ENCODE data around the gene ABO.

The ABO gene

GRCh38 chr9:133294257-133294656, 19.3 kb upstream of the ABO start:
- CTCF ChIA-PET: interaction anchor here (0.5 to 0.9 kb wide), 2 partner anchors 9 to 55 kb away, joined by 3 to 5 read pairs; no protein-coding TSS in a partner anchor
- POLR2A ChIA-PET: no interaction called here
- Histone ChIP-seq H3K27ac (ENCODE audit: extremely low read depth, low read depth, low read length) (no peak overlapping the region), H3K9me3 (ENCODE audit: control insufficient read depth, insufficient read depth, low read depth, low read length) (no peaks in the 10 kb centered on the region), H3K36me3 (ENCODE audit: control insufficient read depth in 2 of 2, insufficient read depth in 1 of 2, low read length in 2 of 2) (no peaks in the 10 kb centered on the region), H3K4me3 (ENCODE audit: low read depth, low read length) (no peak overlapping the region), H3K4me1 (ENCODE audit: control insufficient read depth, insufficient read depth, low read length) (no peaks in the 10 kb centered on the region)
- TF ChIP-seq BCL11A (tag by site-specific recombination; IDR thresholded peaks at IDR 0.05; ENCODE audit: low read depth): no peak
- TF ChIP-seq ZNF169 (tag by site-specific recombination; IDR thresholded peaks at IDR 0.05): no peak
- no peak for TF ChIP-seq ZNF530 (tag by site-specific recombination; IDR thresholded peaks at IDR 0.05; ENCODE audit: low read depth)
- no peak for TF ChIP-seq ELK4 (IDR thresholded peaks at IDR 0.05; ENCODE audit: borderline replicate concordance, low read depth, low read length)
- TF ChIP-seq ZNF394 (tag by site-specific recombination; IDR thresholded peaks at IDR 0.05; ENCODE audit: borderline replicate concordance): no peak

DNA sequence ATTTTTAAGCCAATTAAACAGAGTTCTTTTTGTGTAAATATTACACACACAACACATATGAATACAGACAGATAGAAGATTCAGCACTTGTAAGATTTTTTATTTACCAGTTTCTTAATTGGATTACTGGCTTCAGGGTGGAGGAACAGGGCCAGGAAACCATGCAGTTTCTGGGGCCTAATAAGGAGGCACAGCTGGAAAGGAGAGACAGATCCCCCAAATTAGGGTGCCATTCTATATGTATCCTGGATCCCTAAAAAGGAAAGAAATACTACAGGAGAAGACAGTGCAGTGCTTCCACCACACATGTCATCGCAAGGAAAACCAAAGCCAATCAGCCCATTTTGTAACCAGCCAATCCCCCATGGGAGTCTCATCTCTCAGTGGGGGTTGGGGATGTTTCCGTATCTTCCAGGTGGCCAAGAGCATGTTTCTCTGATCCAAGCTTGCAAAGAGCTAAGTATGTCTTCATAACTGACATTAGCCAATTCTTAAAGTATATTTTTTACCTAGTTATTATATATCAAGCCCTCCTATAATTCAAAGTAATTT, 15.8 kb upstream of the ABO start:
- ChIA-PET POLR2A (no interaction called here), CTCF (interaction anchor here (0.6 kb wide), 1 partner anchor 62 kb away, joined by 3 read pairs; no protein-coding TSS in a partner anchor)

GRCh38 chr9:133286523-133286922, 11.5 kb upstream of the ABO start:
- H3K36me3 ChIP-seq (ENCODE audit: control insufficient read depth in 2 of 2, insufficient read depth in 1 of 2, low read length in 2 of 2): no peaks in the 10 kb centered on the region
- TF ChIP-seq ZNF391 (tag by site-specific recombination; IDR thresholded peaks at IDR 0.05; ENCODE audit: borderline replicate concordance, low read depth): no peak
- TF ChIP-seq, protein P1, sequence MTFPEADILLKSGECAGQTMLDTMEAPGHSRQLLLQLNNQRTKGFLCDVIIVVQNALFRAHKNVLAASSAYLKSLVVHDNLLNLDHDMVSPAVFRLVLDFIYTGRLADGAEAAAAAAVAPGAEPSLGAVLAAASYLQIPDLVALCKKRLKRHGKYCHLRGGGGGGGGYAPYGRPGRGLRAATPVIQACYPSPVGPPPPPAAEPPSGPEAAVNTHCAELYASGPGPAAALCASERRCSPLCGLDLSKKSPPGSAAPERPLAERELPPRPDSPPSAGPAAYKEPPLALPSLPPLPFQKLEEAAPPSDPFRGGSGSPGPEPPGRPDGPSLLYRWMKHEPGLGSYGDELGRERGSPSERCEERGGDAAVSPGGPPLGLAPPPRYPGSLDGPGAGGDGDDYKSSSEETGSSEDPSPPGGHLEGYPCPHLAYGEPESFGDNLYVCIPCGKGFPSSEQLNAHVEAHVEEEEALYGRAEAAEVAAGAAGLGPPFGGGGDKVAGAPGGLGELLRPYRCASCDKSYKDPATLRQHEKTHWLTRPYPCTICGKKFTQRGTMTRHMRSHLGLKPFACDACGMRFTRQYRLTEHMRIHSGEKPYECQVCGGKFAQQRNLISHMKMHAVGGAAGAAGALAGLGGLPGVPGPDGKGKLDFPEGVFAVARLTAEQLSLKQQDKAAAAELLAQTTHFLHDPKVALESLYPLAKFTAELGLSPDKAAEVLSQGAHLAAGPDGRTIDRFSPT (tag by site-specific recombination; IDR thresholded peaks at IDR 0.05): no peak
- no peaks in the 10 kb centered on the region for H3K9me3 ChIP-seq (ENCODE audit: control insufficient read depth, insufficient read depth, low read depth, low read length)
- H3K27ac ChIP-seq (ENCODE audit: extremely low read depth, low read depth, low read length): no peak overlapping the region
- no peaks in the 10 kb centered on the region for H3K4me1 ChIP-seq (ENCODE audit: control insufficient read depth, insufficient read depth, low read length)
- ChIA-PET POLR2A (interaction anchor here (0.6 kb wide), 1 partner anchor 114 kb away, joined by 4 read pairs; no protein-coding TSS in a partner anchor), CTCF (interaction anchor here (0.8 to 1.3 kb wide), 4 partner anchors 43 to 100 kb away, joined by 3 to 7 read pairs (median 4); no protein-coding TSS in a partner anchor)
- no peak overlapping the region for H3K4me3 ChIP-seq (ENCODE audit: low read depth, low read length)

More for the DNA sequence above, 15.8 kb upstream of the ABO start:
- no peak for TF ChIP-seq ZNF660 (tag by site-specific recombination; IDR thresholded peaks at IDR 0.05)
- TF ChIP-seq MZF1 (tag by site-specific recombination; IDR thresholded peaks at IDR 0.05; ENCODE audit: borderline replicate concordance): 0 out of 2 replicates have a peak, but pooled peaks have one; percentile 16
- TF ChIP-seq SETDB1 (IDR thresholded peaks at IDR 0.05; ENCODE audit: insufficient read length, low read length): peak; percentile 98
- Histone ChIP-seq H3K4me3 (ENCODE audit: low read depth, low read length) (no peak overlapping the region), H3K36me3 (ENCODE audit: control insufficient read depth in 2 of 2, insufficient read depth in 1 of 2, low read length in 2 of 2) (no peaks in the 10 kb centered on the region), H3K27ac (ENCODE audit: extremely low read depth, low read depth, low read length) (no peak overlapping the region), H3K9me3 (ENCODE audit: control insufficient read depth, insufficient read depth, low read depth, low read length) (no peaks in the 10 kb centered on the region), H3K4me1 (ENCODE audit: control insufficient read depth, insufficient read depth, low read length) (no peaks in the 10 kb centered on the region)

GRCh38 chr9:133285252-133285775, 10.3 kb upstream of the ABO start:
- POLR2A ChIA-PET: no interaction called here
- TF ChIP-seq ZNF2 (tag by site-specific recombination; IDR thresholded peaks at IDR 0.05) (no peak), ZNF311 (tag by site-specific recombination; IDR thresholded peaks at IDR 0.05; ENCODE audit: borderline replicate concordance) (no peak), ZNF664 (tag by site-specific recombination; IDR thresholded peaks at IDR 0.05) (no peak)
- Histone ChIP-seq H3K36me3 (ENCODE audit: control insufficient read depth in 2 of 2, insufficient read depth in 1 of 2, low read length in 2 of 2) (no peaks in the 10 kb centered on the region), H3K27ac (ENCODE audit: extremely low read depth, low read depth, low read length) (no peak overlapping the region), H3K4me1 (ENCODE audit: control insufficient read depth, insufficient read depth, low read length) (no peaks in the 10 kb centered on the region), H3K4me3 (ENCODE audit: low read depth, low read length) (no peak overlapping the region), H3K9me3 (ENCODE audit: control insufficient read depth, insufficient read depth, low read depth, low read length) (no peaks in the 10 kb centered on the region)
- CTCF ChIA-PET: interaction anchor here (0.6 kb wide), 1 partner anchor 87 kb away, joined by 5 read pairs; no protein-coding TSS in a partner anchor
